K562 (cell line): ENCODE measurements around the gene S100P. TPM values are rescaled to one million over a fixed set of nuclear protein-coding genes. Genes with fewer than 3 reads are reported as not detected.
A peak's percentile ranks its signal among the peaks of the same experiment; 100 is the strongest.

ENCODE experiments used
- CEBPB ChIP-seq: fragments of 450-650 bp; IDR thresholded peaks from 2 replicates; pipeline ENCODE4 v1.6.1; 2016; ENCODE audit warnings: missing genetic modification characterization, missing compliant biosample characterization
- ELF2 ChIP-seq: fragments of 250-450 bp; sonication (Bioruptor Pico); IDR thresholded peaks from 2 replicates; pipeline ENCODE4 v1.5.0; 2021; ENCODE audit warnings: mild to moderate bottlenecking
- GTF2A2 ChIP-seq: IDR thresholded peaks from 2 replicates; pipeline ENCODE4 v1.6.1; 2016; ENCODE audit warnings: mild to moderate bottlenecking, missing genetic modification characterization, missing compliant biosample characterization
- MCM5 ChIP-seq: fragments of 450-650 bp; IDR thresholded peaks from 2 replicates; pipeline ENCODE4 v1.6.1; 2016; ENCODE audit warnings: low read depth
- PKNOX1 ChIP-seq: fragments of 450-650 bp; IDR thresholded peaks from 2 replicates; pipeline ENCODE4 v1.6.1; 2016
- POLR2A ChIP-seq: fragments of 450-650 bp; conservative IDR thresholded peaks from 2 replicates; pipeline ENCODE4 v1.6.1; 2016
- POLR2AphosphoS5 ChIP-seq: IDR thresholded peaks from 2 replicates; pipeline ENCODE4 v1.6.1; 2011; ENCODE audit warnings: mild to moderate bottlenecking, low read depth, low read length, moderate library complexity; ENCODE audit not compliant: control insufficient read depth, insufficient read depth
- RBM22 ChIP-seq: fragments of 200-400 bp; formaldehyde crosslinking; IDR thresholded peaks from 2 replicates; pipeline ENCODE4 v1.6.1; 2018; ENCODE audit warnings: low read length, low read depth; ENCODE audit not compliant: poor library complexity, severe bottlenecking
- TCF7L2 ChIP-seq: fragments of 150-350 bp; IDR thresholded peaks from 2 replicates; pipeline ENCODE4 v1.6.1; 2016; ENCODE audit warnings: low read depth, mild to moderate bottlenecking, low read length, moderate library complexity
- USF1 ChIP-seq: sonication (generic); formaldehyde crosslinking; IDR thresholded peaks from 2 replicates; pipeline ENCODE4 v1.9.0; 2022; ENCODE audit warnings: mild to moderate bottlenecking, missing genetic modification reagents
- ZKSCAN8 ChIP-seq: fragments of 200-800 bp; sonication (Bioruptor generic); IDR thresholded peaks from 2 replicates; pipeline ENCODE4 v1.6.1; 2016; ENCODE audit warnings: missing genetic modification characterization, missing compliant biosample characterization
- ZMIZ1 ChIP-seq, 2 experiments: fragments of 150-350 bp in 1 of 2; IDR thresholded peaks; 2 replicates each; pipeline ENCODE4 v1.6.1; 2012 to 2016; ENCODE audit warnings: low read depth in 2 of 2, low read length in 2 of 2, mild to moderate bottlenecking in 1 of 2, moderate library complexity in 1 of 2
- polyA plus RNA-seq, 8 experiments: library from polyadenylated mRNA; depleted of rRNA in 4 of 8; stranded (reverse) in 5 of 8; unstranded in 3 of 8; fragments of >200 nt; fragmentation: Nextera tagmentation in 2 of 8; fragmentation: Illumina TruSeq in 1 of 8; extraction: Ambion mirVana in 2 of 8; extraction: Trizol in 1 of 8; gene quantifications; 2 replicates each; pipeline versions ENCODE4 v1.2.1 to v1.2.3, GENCODE V29; 2011 to 2014; ENCODE audit warnings: inconsistent platforms in 1 of 8, missing spikeins in 1 of 8
- total RNA-seq, 7 experiments: library from RNA; depleted of rRNA in 6 of 7; stranded (reverse); fragments of >200 nt in 6 of 7; fragmentation: Illumina TruSeq in 2 of 7; extraction: Trizol in 2 of 7; gene quantifications; 2 replicates each; pipeline versions ENCODE4 v1.2.1 to v1.2.3, GENCODE V29; 2011 to 2021; ENCODE audit warnings: low replicate concordance in 1 of 7
- TF ChIP-seq, protein P1 (sequence below): fragments of 250-450 bp; sonication (Bioruptor Pico); IDR thresholded peaks from 2 replicates; pipeline ENCODE4 v1.4.0; 2020
- TF ChIP-seq, protein P2 (sequence below): fragments of 450-650 bp; formaldehyde crosslinking; IDR thresholded peaks from 2 replicates; pipeline ENCODE4 v1.4.0; 2020; ENCODE audit warnings: mild to moderate bottlenecking, moderate library complexity
- TF ChIP-seq, protein P3 (sequence below), 2 experiments: IDR thresholded peaks in 1 of 2; conservative IDR thresholded peaks in 1 of 2; 2 replicates each; pipeline ENCODE4 v1.6.1; 2016; ENCODE audit warnings: low read depth in 2 of 2, mild to moderate bottlenecking in 1 of 2, missing compliant biosample characterization in 1 of 2, missing genetic modification characterization in 1 of 2, moderate library complexity in 1 of 2

S100P gene
- total and polyA plus RNA-seq, 9 of the 15 experiments (the other 6 are each of a cell fraction or from before 2014, with no cell fraction given) = 4.1 to 23.8 (median 7.5) TPM

DNA sequence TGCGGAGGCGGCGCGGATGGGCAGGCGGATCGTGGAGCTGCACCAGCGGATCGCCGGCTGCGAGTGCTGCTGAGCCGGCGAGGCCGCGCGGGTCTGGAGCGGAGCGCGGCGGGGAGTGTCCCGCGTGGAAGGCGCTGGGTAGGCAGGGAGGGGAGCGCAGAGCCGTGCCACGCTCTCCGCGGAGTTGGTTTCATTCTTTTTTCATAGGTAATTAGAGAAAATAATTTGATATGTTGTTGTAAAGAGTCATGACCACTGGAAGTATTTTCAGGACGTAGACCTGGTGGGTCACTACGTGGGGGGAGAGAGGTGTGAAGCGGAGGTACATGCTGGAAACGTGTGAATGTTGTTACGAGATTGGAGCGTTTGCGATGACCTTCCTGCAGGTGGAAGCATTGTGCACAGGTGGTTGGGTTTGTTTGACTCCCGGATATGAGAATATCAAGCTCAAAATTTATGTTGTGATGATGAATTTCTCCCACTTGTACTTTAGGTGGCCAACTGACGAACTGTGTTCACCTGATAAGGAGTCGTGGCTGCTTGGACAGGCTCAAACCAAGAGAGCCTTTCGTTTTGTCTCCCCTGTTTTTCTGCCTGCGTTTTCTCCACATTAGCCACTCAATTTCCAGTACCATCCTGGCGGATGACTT is 19.1 kb upstream of the S100P start (continued):
- TF ChIP-seq USF1 (no peak), POLR2A (0 out of 2 replicates have a peak, but pooled peaks have one; percentile 34), GTF2A2 (tag) (no peak), ZKSCAN8 (CRISPR knock-in tag) (no peak), RBM22 (no peak), POLR2AphosphoS5 (peak; percentile 49), MCM5 (no peak), PKNOX1 (peak; percentile 47), TCF7L2 (no peak), ZMIZ1 (IDR thresholded peaks at IDR 0.05; ENCODE audit: low read depth in 2 of 2, low read length in 2 of 2) (no peak), ELF2 (no peak), CEBPB (tag) (no peak)
- TF ChIP-seq, protein P1, sequence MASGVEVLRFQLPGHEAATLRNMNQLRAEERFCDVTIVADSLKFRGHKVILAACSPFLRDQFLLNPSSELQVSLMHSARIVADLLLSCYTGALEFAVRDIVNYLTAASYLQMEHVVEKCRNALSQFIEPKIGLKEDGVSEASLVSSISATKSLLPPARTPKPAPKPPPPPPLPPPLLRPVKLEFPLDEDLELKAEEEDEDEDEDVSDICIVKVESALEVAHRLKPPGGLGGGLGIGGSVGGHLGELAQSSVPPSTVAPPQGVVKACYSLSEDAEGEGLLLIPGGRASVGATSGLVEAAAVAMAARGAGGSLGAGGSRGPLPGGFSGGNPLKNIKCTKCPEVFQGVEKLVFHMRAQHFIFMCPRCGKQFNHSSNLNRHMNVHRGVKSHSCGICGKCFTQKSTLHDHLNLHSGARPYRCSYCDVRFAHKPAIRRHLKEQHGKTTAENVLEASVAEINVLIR (CRISPR knock-in tag) = no peak
- TF ChIP-seq, protein P2, sequence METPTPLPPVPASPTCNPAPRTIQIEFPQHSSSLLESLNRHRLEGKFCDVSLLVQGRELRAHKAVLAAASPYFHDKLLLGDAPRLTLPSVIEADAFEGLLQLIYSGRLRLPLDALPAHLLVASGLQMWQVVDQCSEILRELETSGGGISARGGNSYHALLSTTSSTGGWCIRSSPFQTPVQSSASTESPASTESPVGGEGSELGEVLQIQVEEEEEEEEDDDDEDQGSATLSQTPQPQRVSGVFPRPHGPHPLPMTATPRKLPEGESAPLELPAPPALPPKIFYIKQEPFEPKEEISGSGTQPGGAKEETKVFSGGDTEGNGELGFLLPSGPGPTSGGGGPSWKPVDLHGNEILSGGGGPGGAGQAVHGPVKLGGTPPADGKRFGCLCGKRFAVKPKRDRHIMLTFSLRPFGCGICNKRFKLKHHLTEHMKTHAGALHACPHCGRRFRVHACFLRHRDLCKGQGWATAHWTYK (CRISPR knock-in tag) = no peak
- TF ChIP-seq, protein P3, sequence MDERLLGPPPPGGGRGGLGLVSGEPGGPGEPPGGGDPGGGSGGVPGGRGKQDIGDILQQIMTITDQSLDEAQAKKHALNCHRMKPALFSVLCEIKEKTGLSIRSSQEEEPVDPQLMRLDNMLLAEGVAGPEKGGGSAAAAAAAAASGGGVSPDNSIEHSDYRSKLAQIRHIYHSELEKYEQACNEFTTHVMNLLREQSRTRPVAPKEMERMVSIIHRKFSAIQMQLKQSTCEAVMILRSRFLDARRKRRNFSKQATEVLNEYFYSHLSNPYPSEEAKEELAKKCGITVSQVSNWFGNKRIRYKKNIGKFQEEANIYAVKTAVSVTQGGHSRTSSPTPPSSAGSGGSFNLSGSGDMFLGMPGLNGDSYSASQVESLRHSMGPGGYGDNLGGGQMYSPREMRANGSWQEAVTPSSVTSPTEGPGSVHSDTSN (CRISPR knock-in tag; IDR thresholded peaks at IDR 0.05; ENCODE audit: low read depth) = no peak
- TF ChIP-seq, protein P3 (tag; conservative IDR thresholded peaks at IDR 0.05; ENCODE audit: low read depth) = peak; percentile 83
